GM10847 (cell line): ENCODE results near the gene LIFR.

Experiments
- POLR2A ChIP-seq: IDR thresholded peaks from 2 replicates; pipeline ENCODE4 v1.6.1; 2011; ENCODE audit not compliant: insufficient read length; ENCODE audit errors: extremely low read depth

Gene LIFR

GRCh38 chr5:38509185-38509584, 47.3 kb downstream of the LIFR start:
- no peak for TF ChIP-seq POLR2A

GRCh38 chr5:38506302-38506701, 50.1 kb downstream of the LIFR start:
- no peak for TF ChIP-seq POLR2A

- no peak for TF ChIP-seq POLR2A
Measured at GRCh38 chr5:38500573-38501260, 55.7 kb downstream of the LIFR start.

GRCh38 chr5:38497946-38498345, 58.5 kb downstream of the LIFR start:
- no peak for TF ChIP-seq POLR2A

GRCh38 chr5:38494763-38495162, 61.7 kb downstream of the LIFR start:
- TF ChIP-seq POLR2A: no peak

GRCh38 chr5:38494175-38494574, 62.3 kb downstream of the LIFR start:
- no peak for TF ChIP-seq POLR2A

GRCh38 chr5:38483805-38484398, 72.5 kb downstream of the LIFR start:
- TF ChIP-seq POLR2A: no peak

GRCh38 chr5:38479315-38479904, 77.0 kb downstream of the LIFR start:
- no peak for TF ChIP-seq POLR2A

GRCh38 chr5:38478878-38479277, 77.6 kb downstream of the LIFR start:
- no peak for TF ChIP-seq POLR2A

- TF ChIP-seq POLR2A: no peak
Measured at GRCh38 chr5:38478166-38478565, 78.3 kb downstream of the LIFR start.

GRCh38 chr5:38473008-38473407, 83.4 kb downstream of the LIFR start:
- no peak for TF ChIP-seq POLR2A

GRCh38 chr5:38472541-38472940, 83.9 kb downstream of the LIFR start:
- no peak for TF ChIP-seq POLR2A

- no peak for TF ChIP-seq POLR2A
Measured at GRCh38 chr5:38471709-38472108, 84.7 kb downstream of the LIFR start.

GRCh38 chr5:38469707-38470267, 86.7 kb downstream of the LIFR start:
- no peak for TF ChIP-seq POLR2A

- no peak for TF ChIP-seq POLR2A
Measured at GRCh38 chr5:38468978-38469706, 87.3 kb downstream of the LIFR start.
